ENCODE results near the gene KRT35. TPM values are rescaled to one million over a fixed set of nuclear protein-coding genes. Genes with fewer than 3 reads are reported as not detected.

Gene KRT35
- polyA plus RNA-seq (2012; ENCODE audit: missing spikeins), result not detected

GRCh38 chr17:41481036-41481435, at the start of gene KRT35:
Gene KRT35, minus strand, starts transcription at chr17:41481151. Its CDS starts 54 bp downstream, at chr17:41481097.
- DNase-seq (ENCODE audit: insufficient read length) (no peak), FAIRE-seq (no peak)
- TF ChIP-seq POLR2A (IDR thresholded peaks at IDR 0.05; ENCODE audit: low read depth, low read length) (no peak), POLR2AphosphoS5 (IDR thresholded peaks at IDR 0.05; ENCODE audit: low read depth, low read length) (no peak), TAF1 (IDR thresholded peaks at IDR 0.05; ENCODE audit: borderline replicate concordance, low read depth, low read length) (no peak)

GRCh38 chr17:41530062-41531048, 49.4 kb upstream of the KRT35 start:
- FAIRE-seq (no peak), DNase-seq (ENCODE audit: insufficient read length) (no peak)
- TF ChIP-seq POLR2AphosphoS5 (IDR thresholded peaks at IDR 0.05; ENCODE audit: low read depth, low read length) (no peak), POLR2A (IDR thresholded peaks at IDR 0.05; ENCODE audit: low read depth, low read length) (no peak), TAF1 (IDR thresholded peaks at IDR 0.05; ENCODE audit: borderline replicate concordance, low read depth, low read length) (no peak)

- no peak for TF ChIP-seq TAF1 (IDR thresholded peaks at IDR 0.05; ENCODE audit: borderline replicate concordance, low read depth, low read length)
- TF ChIP-seq POLR2A (IDR thresholded peaks at IDR 0.05; ENCODE audit: low read depth, low read length), result no peak
- FAIRE-seq (no peak), DNase-seq (ENCODE audit: insufficient read length) (no peak)
Observed at GRCh38 chr17:41529491-41529915, 48.6 kb upstream of the KRT35 start.

- TF ChIP-seq TAF1 (IDR thresholded peaks at IDR 0.05; ENCODE audit: borderline replicate concordance, low read depth, low read length) (no peak), POLR2AphosphoS5 (IDR thresholded peaks at IDR 0.05; ENCODE audit: low read depth, low read length) (no peak), POLR2A (IDR thresholded peaks at IDR 0.05; ENCODE audit: low read depth, low read length) (no peak)
- DNase-seq (ENCODE audit: insufficient read length) (no peak), FAIRE-seq (no peak)
Observed at GRCh38 chr17:41528959-41529353, 48.0 kb upstream of the KRT35 start.

GRCh38 chr17:41527063-41528023, 46.4 kb upstream of the KRT35 start:
- DNase-seq (ENCODE audit: insufficient read length) (no peak), FAIRE-seq (no peak)
- TF ChIP-seq POLR2AphosphoS5 (IDR thresholded peaks at IDR 0.05; ENCODE audit: low read depth, low read length), result no peak
- TF ChIP-seq TAF1 (IDR thresholded peaks at IDR 0.05; ENCODE audit: borderline replicate concordance, low read depth, low read length), result no peak
- no peak for TF ChIP-seq POLR2A (IDR thresholded peaks at IDR 0.05; ENCODE audit: low read depth, low read length)

- no peak for FAIRE-seq
- no peak for DNase-seq (ENCODE audit: insufficient read length)
- TF ChIP-seq POLR2A (IDR thresholded peaks at IDR 0.05; ENCODE audit: low read depth, low read length) (no peak), TAF1 (IDR thresholded peaks at IDR 0.05; ENCODE audit: borderline replicate concordance, low read depth, low read length) (no peak), POLR2AphosphoS5 (IDR thresholded peaks at IDR 0.05; ENCODE audit: low read depth, low read length) (no peak)
Observed at GRCh38 chr17:41524261-41524660, 43.3 kb upstream of the KRT35 start.

- DNase-seq (ENCODE audit: insufficient read length) (no peak), FAIRE-seq (no peak)
- TF ChIP-seq TAF1 (IDR thresholded peaks at IDR 0.05; ENCODE audit: borderline replicate concordance, low read depth, low read length) (no peak), POLR2AphosphoS5 (IDR thresholded peaks at IDR 0.05; ENCODE audit: low read depth, low read length) (no peak), POLR2A (IDR thresholded peaks at IDR 0.05; ENCODE audit: low read depth, low read length) (no peak)
Observed at GRCh38 chr17:41523787-41524186, 42.8 kb upstream of the KRT35 start.

- FAIRE-seq, result no peak
- DNase-seq (ENCODE audit: insufficient read length), result no peak
- no peak for TF ChIP-seq TAF1 (IDR thresholded peaks at IDR 0.05; ENCODE audit: borderline replicate concordance, low read depth, low read length)
Observed at GRCh38 chr17:41523225-41523593, 42.3 kb upstream of the KRT35 start.

GRCh38 chr17:41522301-41523224, 41.6 kb upstream of the KRT35 start:
- DNase-seq (ENCODE audit: insufficient read length) (no peak), FAIRE-seq (no peak)
- no peak for TF ChIP-seq POLR2AphosphoS5 (IDR thresholded peaks at IDR 0.05; ENCODE audit: low read depth, low read length)
- no peak for TF ChIP-seq POLR2A (IDR thresholded peaks at IDR 0.05; ENCODE audit: low read depth, low read length)
- TF ChIP-seq TAF1 (IDR thresholded peaks at IDR 0.05; ENCODE audit: borderline replicate concordance, low read depth, low read length), result no peak

GRCh38 chr17:41521574-41522261, 40.8 kb upstream of the KRT35 start:
- TF ChIP-seq POLR2AphosphoS5 (IDR thresholded peaks at IDR 0.05; ENCODE audit: low read depth, low read length) (no peak), TAF1 (IDR thresholded peaks at IDR 0.05; ENCODE audit: borderline replicate concordance, low read depth, low read length) (no peak), POLR2A (IDR thresholded peaks at IDR 0.05; ENCODE audit: low read depth, low read length) (no peak)
- DNase-seq (ENCODE audit: insufficient read length), result no peak
- FAIRE-seq, result no peak

All from GM12892 (cell line).